ENCODE measurements around the gene PHKA2.

- no peak for TF ChIP-seq CTCF (IDR thresholded peaks at IDR 0.05; ENCODE audit: low read depth, low read length)
- TF ChIP-seq POLR2A (IDR thresholded peaks at IDR 0.05; ENCODE audit: extremely low read depth, insufficient read length) = no peak
These were observed 34.0 kb downstream of the PHKA2 start for GRCh38 chrX:18949944-18950301.

Measured in NB4 (cell line).